Stimulated activated CD4-positive, alpha-beta T cell treated with anti-CD3 and anti-CD28 coated beads, Interleukin-4, amount 100 ng/mL, for 24 hours (primary cell): ENCODE data around the gene KCNN3.

Experiments used
- DNase-seq: peaks from one replicate; pipeline ENCODE4 v3.0.0-alpha.2; 2020

Gene KCNN3

DNA sequence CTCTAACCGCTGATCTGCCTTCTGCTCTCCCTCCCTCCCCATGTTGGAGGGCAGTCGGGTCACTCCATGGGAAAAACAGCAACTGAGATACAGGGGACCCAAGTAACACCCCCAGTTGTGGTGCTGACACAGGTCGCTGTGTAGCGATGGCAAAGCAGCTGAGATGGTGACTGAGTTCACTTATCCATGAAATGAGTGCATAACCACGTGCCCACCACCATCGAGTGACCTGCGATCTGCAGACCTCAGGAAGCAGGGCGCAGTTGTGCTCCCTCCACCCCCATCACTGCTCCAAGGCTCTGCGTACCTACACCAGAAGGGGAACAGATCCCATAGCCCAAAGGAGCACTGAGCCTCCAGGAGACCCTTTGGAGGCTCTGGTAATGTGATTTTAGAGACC, 31.1 kb downstream of the KCNN3 start:
- DNase-seq, result no peak

DNA sequence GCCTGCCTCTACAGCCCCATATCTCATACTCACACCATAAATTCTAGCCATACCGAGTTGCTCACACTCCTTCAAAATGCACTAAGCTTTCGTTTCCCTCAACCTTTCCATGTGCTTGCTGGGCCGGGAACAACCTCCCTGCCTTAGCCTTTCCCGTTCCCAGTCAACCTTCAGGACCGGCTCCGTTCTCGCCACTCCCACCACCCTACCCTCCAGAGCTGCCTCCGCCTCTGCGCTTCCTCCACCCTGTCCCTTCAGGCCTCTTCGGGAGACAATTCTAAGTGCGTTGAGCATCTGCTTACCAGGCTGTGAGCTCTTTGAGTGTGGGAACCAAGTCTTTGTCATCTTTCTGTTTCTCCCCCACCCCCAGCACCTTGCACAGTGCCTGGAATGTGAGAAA, 31.6 kb downstream of the KCNN3 start:
- DNase-seq, result no peak

GRCh38 chr1:154837672-154838171, 32.4 kb downstream of the KCNN3 start:
- DNase-seq, result no peak

DNA sequence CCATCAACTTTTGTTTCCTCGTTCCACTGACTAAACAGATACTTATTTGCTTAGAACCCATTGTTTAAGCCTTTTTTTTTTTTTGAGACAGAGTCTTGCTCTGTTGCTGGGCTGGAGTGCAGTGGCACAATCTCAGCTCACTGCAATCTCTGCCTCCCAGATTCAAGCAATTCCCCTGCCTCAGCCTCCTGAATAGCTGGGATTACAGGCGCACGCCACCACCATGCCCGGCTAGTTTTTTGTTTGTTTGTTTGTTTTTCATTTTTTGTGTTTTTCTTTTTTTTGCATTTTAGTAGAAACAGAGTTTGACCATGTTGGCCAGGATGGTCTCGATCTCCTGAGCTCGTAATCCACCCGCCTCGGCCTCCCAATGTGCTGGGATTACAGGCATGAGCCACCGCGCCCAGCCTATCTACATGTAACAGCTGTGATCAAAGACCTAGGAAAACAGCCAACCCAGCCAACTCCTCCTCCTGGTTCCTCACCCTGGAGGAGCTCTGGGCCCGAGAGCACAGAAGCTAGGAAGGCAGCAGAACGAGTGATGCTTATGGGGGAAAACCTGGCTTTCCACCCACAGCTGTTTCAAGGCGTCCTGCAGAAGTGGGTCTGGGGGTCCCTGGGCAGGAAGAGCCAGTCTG, 32.9 kb downstream of the KCNN3 start:
- DNase-seq, result no peak

GRCh38 chr1:154835531-154836324, 34.4 kb downstream of the KCNN3 start:
- no peak for DNase-seq

- no peak for DNase-seq
These were observed 36.2 kb downstream of the KCNN3 start for GRCh38 chr1:154833841-154834240.

GRCh38 chr1:154833209-154833608, 36.9 kb downstream of the KCNN3 start:
- DNase-seq, result no peak

- DNase-seq, result no peak
These were observed 37.7 kb downstream of the KCNN3 start for GRCh38 chr1:154832384-154832783.

DNA sequence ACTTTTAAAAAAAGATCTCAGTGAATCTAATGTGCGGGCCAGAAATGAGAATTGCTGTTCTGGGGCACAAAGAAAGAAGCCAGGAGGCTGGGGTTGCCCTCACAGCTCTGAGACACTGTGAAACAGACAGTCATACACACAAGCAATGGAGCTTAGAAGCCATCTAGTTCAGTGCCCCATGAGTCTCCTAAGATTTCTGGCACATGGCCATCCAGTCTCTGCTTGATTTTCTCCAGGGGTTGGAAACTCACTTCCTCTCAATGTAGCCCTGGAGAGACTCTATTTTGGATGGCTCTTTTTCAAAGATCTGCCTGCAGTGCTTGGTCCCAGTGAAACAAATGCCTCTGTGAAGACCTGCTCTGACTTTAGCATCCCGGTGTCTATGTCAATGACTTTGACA, 38.6 kb downstream of the KCNN3 start:
- DNase-seq, result no peak

- DNase-seq, result no peak
These were observed 41.0 kb downstream of the KCNN3 start for GRCh38 chr1:154829062-154829461.

GRCh38 chr1:154824179-154825000, 45.7 kb downstream of the KCNN3 start:
- DNase-seq, result no peak

GRCh38 chr1:154822717-154823116, 47.4 kb downstream of the KCNN3 start:
- no peak for DNase-seq

DNA sequence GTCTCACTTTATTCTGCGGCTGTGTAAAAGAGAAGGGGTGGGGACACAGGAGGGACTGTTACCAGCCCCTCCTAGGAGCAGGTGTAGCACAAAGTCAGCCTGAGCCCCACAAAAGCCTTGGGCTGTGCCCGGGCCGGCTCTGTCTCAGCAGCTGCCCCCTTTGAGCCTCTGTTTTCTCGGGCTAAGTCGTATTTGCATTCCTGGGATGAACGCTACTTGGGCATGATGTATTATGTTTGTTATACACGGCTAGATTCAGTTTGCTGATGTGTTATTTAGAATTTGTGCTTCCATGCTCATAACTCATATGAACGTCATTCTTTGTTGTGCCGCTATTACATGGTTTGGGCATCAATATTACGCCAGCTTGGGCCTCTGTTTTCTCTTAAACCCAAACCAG, 47.8 kb downstream of the KCNN3 start:
- no peak for DNase-seq

- no peak for DNase-seq
These were observed 49.0 kb downstream of the KCNN3 start for GRCh38 chr1:154821083-154821482.

DNA sequence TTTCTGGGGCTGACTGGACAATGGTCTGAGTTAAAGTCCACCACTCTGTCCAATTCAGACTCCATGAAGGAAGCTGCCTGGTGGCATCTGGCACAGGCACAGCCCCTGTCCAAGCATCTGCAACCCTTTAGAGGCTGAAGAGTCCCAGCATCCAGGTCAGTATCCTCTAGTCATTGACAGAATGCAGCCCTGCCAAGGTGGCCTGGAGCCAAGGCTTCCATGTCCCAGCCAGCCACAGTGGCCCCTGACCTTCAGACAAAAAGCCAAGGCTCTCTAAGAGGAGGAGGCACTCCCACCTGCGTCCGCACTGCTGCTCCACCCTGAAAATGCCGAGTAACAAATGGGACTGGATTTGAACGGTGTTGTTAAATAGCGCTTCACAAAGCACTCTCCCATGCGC, 49.4 kb downstream of the KCNN3 start:
- DNase-seq, result no peak

DNA sequence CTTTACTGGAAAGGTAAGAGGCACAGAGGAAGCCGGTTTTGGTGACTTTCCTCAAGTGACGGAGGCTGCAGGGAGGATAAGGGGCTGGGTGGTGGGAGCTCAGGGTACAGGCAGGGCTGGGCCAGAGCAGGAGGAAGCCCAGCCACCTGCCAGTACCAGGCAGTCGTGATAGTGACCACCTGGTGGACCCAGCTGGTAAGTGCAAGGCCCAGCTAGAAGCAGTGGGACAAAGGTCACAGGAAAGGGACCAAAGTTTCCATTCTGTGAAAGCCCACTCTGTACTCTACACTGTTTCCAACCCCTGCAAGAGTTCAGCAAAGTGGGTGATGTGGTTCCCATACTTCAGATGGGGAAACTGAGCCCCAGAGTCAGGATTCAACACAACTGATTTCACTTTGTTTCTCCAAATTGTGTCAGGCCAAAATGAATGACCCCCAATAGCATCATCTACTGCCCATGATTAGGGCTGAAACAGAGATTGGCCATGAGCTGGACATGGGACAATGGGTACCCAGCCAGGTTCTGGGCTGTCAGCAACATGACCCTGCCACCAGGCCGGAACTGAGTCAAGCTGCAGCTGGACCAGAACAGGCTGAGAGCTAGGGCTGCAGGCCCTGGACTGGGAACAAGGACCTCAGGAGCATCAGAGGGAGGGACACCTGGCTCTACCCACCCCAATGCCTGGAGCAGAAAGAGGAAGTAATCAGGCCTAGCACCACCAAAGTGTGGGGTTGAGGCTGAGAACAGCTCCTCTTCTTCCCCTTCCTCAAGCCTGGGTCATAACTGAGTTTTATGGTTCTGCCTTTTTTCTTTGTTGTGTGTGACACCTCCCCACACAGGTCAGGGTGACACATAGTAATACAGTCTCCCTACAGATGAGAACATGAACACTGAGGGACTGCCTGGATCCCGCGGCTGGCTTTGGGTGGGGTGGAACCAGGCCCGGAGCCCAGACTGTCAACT, 50.2 kb downstream of the KCNN3 start:
- peak; percentile 15 for DNase-seq

DNA sequence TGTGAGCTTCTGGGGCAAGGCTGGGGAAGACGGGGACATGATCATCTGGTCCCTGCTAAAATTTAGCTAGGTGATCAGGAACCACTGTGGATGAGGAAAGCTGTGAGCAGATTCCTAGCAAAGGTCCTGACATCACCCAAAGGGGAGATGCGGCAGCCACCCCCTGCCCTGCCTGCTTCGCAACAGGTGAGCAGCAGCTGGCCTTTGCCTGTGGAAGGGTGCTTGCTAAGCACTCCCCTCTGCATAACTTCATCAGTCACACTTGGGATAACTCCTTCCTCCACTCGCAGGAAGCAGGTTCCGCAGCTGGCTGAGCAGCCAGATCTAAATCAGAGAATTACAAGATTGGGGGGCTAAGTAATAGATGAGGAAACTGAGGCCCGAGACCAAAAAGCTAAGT, 51.2 kb downstream of the KCNN3 start:
- no peak for DNase-seq

DNA sequence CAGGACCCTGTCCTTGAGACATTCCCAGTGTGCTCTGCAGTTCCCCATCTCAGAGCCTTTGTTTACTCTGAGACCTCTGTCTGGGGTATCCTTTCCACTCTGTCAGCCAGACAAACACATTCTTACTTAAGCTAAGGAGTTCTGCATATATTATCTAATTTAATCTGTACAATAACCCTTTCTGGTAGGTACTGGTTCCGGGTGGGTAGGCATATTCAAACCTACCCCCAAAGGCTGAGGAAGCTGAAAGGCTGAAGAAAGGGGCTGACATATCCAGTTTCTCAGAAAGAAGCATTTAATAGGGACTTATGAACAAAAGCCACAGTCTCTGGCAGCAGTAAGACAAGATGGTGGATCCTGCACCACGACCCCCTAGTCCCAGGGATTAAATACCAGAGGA, 53.1 kb downstream of the KCNN3 start:
- no peak for DNase-seq

- no peak for DNase-seq
These were observed 53.7 kb downstream of the KCNN3 start for GRCh38 chr1:154816369-154816768.

DNA sequence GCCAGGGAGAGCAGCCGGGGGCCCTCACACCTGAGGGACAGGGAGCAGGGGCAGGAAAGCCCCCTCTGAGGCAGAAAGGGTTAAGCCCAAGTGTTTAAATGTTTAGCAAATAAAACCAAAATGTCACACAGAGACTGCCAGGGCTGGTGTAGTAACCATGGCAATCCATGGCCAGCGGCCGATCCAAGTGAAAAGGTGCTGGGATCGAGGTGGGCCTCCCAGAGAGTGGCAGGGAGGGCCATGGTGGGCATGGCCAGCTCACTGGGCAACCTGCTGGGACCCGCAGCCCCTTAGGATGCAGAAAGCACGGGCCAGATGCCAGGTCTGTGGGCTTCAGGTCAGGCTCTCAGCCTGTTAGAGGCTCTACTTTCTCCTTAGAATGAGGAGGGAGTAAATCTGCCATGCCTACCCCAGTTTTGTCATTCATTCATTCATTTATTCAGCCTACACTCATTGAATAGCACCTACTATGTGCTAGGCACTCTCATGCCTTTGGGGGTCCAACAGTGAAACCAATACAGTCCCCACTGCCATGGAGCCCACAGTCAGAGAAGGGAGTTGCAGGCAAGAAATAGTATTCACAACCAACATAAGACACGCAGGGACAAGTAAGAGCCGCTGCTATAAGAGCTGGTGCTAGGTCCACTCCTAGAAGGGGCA, 56.1 kb downstream of the KCNN3 start:
- DNase-seq, result no peak

GRCh38 chr1:154813300-154813816, 56.7 kb downstream of the KCNN3 start:
- no peak for DNase-seq

GRCh38 chr1:154812877-154813276, 57.2 kb downstream of the KCNN3 start:
- DNase-seq, result no peak
